RWPE2 (cell line): ENCODE measurements around the gene MRNIP.

Experiments used
- ATAC-seq: fragments of 200-7000 bp; cut with Tn5 transposase; 3 replicates; pipeline ENCODE4 v1.9.1; 2021; ENCODE audit warnings: low read depth
- DNase-seq: peaks from one replicate; pipeline ENCODE4 v3.0.0-alpha.2; 2020; ENCODE audit warnings: low spot score
- H3K27ac ChIP-seq: fragments of 450-650 bp; 2 replicates; pipeline ENCODE4 v1.5.1; 2017; ENCODE audit warnings: mild to moderate bottlenecking; ENCODE audit not compliant: poor library complexity, severe bottlenecking
- H3K27me3 ChIP-seq: fragments of 250-450 bp; sonication (Bioruptor Pico); 2 replicates; pipeline ENCODE4 v1.5.1; 2021; ENCODE audit warnings: mild to moderate bottlenecking, moderate library complexity; ENCODE audit not compliant: insufficient read depth, poor library complexity, severe bottlenecking
- H3K36me3 ChIP-seq: fragments of 250-450 bp; sonication (Bioruptor Pico); 2 replicates; pipeline ENCODE4 v1.5.1; 2020; ENCODE audit warnings: low read depth, mild to moderate bottlenecking, moderate library complexity
- H3K4me1 ChIP-seq: fragments of 250-450 bp; sonication (Bioruptor Pico); 2 replicates; pipeline ENCODE4 v1.5.1; 2021; ENCODE audit warnings: mild to moderate bottlenecking, moderate library complexity; ENCODE audit not compliant: insufficient read depth, poor library complexity, severe bottlenecking
- H3K4me3 ChIP-seq: fragments of 250-450 bp; sonication (Bioruptor Pico); 2 replicates; pipeline ENCODE4 v1.5.1; 2021; ENCODE audit warnings: mild to moderate bottlenecking, moderate library complexity; ENCODE audit not compliant: severe bottlenecking
- H3K9me3 ChIP-seq: fragments of 250-450 bp; sonication (Bioruptor Pico); 2 replicates; pipeline ENCODE4 v1.5.1; 2021; ENCODE audit warnings: mild to moderate bottlenecking, moderate library complexity; ENCODE audit not compliant: severe bottlenecking
- TF ChIP-seq, protein P1 (sequence below): fragments of 450-650 bp; IDR thresholded peaks from one replicate; pipeline ENCODE4 v1.5.1; 2017; ENCODE audit warnings: mild to moderate bottlenecking, moderate library complexity; ENCODE audit not compliant: poor library complexity, severe bottlenecking

The MRNIP gene

DNA sequence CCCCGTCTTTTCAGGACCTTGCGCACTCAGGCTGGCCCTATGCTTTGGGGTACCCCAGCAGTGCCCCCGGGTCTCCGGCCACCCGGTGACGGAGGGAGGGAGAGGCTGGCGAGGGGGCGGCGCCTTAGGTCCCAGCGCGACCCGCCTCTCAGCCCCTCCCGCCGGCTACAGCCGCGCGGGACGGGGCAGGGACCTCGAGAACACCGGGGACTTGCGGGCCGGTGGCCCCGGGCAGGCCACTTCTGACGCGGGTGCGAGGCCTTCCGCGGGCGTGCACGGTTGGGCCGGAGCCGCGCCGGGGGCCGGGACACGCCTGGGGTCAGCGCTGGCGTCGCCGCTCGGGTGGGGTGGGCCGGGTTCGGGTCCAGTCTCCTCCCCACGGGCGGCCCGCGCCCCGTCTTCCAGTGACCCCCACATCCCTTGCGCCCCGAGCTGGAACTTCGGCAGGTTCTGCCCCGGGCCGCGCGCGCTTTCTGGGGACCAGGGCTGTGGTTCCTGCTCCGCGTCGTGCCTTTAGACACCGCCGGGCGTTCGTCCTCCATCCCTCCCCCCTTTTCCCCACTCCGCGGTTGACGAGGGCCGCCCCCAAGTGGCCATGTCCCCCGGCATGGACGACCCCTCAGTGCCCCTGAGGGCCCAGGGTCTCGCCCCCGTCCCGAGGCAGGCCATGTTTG is 41.7 kb downstream of the MRNIP start:
- Histone ChIP-seq H3K9me3 (no peaks in the 10 kb centered on the region), H3K36me3 (peaks cover 28% of the 10 kb centered on the region), H3K27ac (no peak overlapping the region), H3K27me3 (no peaks in the 10 kb centered on the region), H3K4me1 (peaks cover 21% of the 10 kb centered on the region), H3K4me3 (no peak overlapping the region)
- DNase-seq: peak; percentile 74
- no peak for ATAC-seq
- TF ChIP-seq, protein P1, sequence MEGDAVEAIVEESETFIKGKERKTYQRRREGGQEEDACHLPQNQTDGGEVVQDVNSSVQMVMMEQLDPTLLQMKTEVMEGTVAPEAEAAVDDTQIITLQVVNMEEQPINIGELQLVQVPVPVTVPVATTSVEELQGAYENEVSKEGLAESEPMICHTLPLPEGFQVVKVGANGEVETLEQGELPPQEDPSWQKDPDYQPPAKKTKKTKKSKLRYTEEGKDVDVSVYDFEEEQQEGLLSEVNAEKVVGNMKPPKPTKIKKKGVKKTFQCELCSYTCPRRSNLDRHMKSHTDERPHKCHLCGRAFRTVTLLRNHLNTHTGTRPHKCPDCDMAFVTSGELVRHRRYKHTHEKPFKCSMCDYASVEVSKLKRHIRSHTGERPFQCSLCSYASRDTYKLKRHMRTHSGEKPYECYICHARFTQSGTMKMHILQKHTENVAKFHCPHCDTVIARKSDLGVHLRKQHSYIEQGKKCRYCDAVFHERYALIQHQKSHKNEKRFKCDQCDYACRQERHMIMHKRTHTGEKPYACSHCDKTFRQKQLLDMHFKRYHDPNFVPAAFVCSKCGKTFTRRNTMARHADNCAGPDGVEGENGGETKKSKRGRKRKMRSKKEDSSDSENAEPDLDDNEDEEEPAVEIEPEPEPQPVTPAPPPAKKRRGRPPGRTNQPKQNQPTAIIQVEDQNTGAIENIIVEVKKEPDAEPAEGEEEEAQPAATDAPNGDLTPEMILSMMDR: no peak

DNA sequence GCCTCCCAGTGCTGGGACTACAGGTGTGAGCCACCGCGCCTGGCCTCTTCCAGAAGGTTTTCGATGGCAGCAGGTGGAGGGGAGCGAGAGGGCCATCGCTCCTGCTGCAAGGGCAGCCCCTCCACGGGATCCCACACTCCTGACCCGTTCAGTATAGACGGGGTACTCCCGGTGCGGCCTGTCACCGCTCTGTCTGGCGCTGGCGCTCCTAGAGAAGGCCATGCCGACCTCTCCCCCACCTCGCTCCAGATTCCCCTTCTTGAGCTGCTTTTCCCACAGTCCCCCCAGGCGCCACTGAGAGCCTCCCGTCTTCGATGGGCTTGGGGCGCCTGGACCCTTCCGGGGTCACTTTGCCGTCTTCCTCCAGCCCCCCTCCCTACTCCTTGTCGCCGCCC is 42.2 kb downstream of the MRNIP start:
- Histone ChIP-seq H3K27me3 (no peaks in the 10 kb centered on the region), H3K36me3 (peaks cover 32% of the 10 kb centered on the region), H3K4me1 (peaks cover 20% of the 10 kb centered on the region), H3K4me3 (no peak overlapping the region), H3K27ac (no peak overlapping the region), H3K9me3 (no peaks in the 10 kb centered on the region)
- no peak for ATAC-seq
- peak; percentile 69 for DNase-seq
- TF ChIP-seq, protein P1: no peak

DNA sequence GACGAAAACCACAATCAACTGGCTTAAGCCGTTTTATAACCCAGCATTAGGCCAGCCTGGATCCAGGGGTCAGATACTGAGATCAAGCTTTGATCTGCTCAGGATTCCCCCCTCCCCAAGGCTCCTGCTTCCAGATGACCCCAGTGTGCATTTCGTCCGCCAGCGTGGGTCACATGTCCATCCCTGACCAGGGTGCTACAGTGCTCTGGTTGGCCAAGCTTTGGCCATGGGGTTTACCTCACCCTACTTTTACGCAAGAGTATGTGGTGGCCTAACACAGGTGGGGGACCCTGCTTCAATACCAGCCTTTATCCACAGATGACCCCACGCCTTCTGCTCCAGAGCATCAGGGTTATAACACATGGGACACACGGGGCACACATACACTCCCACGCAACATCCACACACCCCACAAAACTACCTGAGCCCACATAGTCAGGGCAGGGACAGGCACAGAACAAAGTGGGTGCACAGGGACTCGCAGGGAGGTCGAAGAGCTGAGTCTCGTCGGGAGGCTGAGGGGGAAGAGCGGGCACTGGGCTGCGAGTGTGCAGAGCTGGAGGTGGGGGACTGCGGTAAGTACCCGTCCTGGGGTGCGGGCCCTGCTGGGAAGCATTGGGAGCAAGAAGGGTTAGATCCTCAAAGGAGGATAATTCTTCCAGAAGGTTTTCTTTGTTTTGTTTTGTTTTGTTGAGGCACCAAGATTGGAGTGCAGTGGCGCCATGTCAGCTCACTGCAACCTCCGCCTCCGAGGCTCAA is 42.9 kb downstream of the MRNIP start:
- Histone ChIP-seq H3K27ac (no peak overlapping the region), H3K36me3 (peaks cover 36% of the 10 kb centered on the region), H3K9me3 (no peaks in the 10 kb centered on the region), H3K4me3 (no peak overlapping the region), H3K27me3 (no peaks in the 10 kb centered on the region), H3K4me1 (peaks cover 20% of the 10 kb centered on the region)
- no peak for DNase-seq
- no peak for ATAC-seq
- TF ChIP-seq, protein P1: no peak

DNA sequence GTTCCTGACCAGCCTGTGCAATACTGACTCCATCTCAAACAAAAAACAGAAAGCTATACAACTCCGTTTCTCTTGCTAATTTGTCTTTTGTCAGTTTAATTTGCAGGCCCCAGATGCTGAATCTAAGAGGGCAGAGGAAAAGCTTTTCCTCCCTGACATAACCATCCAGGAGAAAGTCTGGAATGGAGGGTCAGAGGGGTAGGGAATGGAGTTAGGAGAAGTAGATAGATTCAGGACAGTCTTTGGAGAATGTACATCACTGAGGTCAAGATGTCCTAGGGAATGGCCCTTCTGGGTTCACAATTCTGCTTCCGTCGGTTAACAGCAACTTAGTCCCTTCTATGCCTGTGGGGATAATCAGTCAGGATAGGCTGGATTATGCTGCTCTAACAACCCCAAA is 44.5 kb downstream of the MRNIP start:
- ATAC-seq: no peak
- TF ChIP-seq, protein P1: no peak

More for the DNA sequence above, 44.5 kb downstream of the MRNIP start:
- DNase-seq: no peak
- Histone ChIP-seq H3K27me3 (no peaks in the 10 kb centered on the region), H3K27ac (no peak overlapping the region), H3K9me3 (no peaks in the 10 kb centered on the region), H3K36me3 (peaks cover 43% of the 10 kb centered on the region), H3K4me1 (peaks cover 6% of the 10 kb centered on the region), H3K4me3 (no peak overlapping the region)
